RWPE1 (cell line): ENCODE data around the gene JMJD1C.

ENCODE experiments used
- CTCF ChIA-PET: fragments of 350-600 bp; sonication (Branson Sonifier 250); formaldehyde crosslinking; extraction: SDS; loops from one replicate; lab custom pipeline; 2021; lab: Yijun Ruan, JAX
- POLR2A ChIA-PET: fragments of 400-600 bp; formaldehyde crosslinking; extraction: SDS; loops from one replicate; lab custom pipeline; 2020; ENCODE audit warnings: antibody characterized with exemption; ENCODE audit not compliant: low non-redundant PET; lab: Yijun Ruan, JAX
- DNase-seq: peaks from one replicate; pipeline ENCODE4 v3.0.0; 2012; ENCODE audit warnings: low spot score
- H3K27ac ChIP-seq: fragments of 450-650 bp; 2 replicates; pipeline ENCODE4 v1.5.1; 2017
- CTCF ChIP-seq: fragments of 450-650 bp; conservative IDR thresholded peaks from 2 replicates; pipeline ENCODE4 v1.5.1; 2017; ENCODE audit warnings: low read depth, mild to moderate bottlenecking

Gene JMJD1C

GRCh38 chr10:63268149-63268797 is 197.5 kb downstream of the JMJD1C start:
- peak overlapping the region; percentile 89 for H3K27ac ChIP-seq
- no peak for DNase-seq
- CTCF ChIA-PET: interaction anchor here (0.6 to 1.2 kb wide), 6 partner anchors 28 to 602 kb away, joined by 3 to 6 read pairs (median 4); no protein-coding TSS in a partner anchor
- TF ChIP-seq CTCF: no peak
- POLR2A ChIA-PET: interaction anchor here (0.5 to 0.9 kb wide), 2 partner anchors 46 to 363 kb away, joined by 3 to 4 read pairs; no protein-coding TSS in a partner anchor

GRCh38 chr10:63267414-63268148 is 198.2 kb downstream of the JMJD1C start:
- CTCF ChIA-PET: interaction anchor here (0.5 to 1.2 kb wide), 5 partner anchors 34 to 453 kb away, joined by 3 to 6 read pairs (median 4); no protein-coding TSS in a partner anchor
- peak; percentile 38 for DNase-seq

GRCh38 chr10:63266391-63267316 is 199.1 kb downstream of the JMJD1C start:
- ChIA-PET POLR2A (no interaction called here), CTCF (interaction anchor here (0.6 to 1.2 kb wide), 4 partner anchors 74 to 454 kb away, joined by 3 to 6 read pairs (median 4); no protein-coding TSS in a partner anchor)
- no peak for DNase-seq
- no peak overlapping the region for H3K27ac ChIP-seq
- no peak for TF ChIP-seq CTCF

More at GRCh38 chr10:63267414-63268148, 198.2 kb downstream of the JMJD1C start:
- TF ChIP-seq CTCF: no peak
- POLR2A ChIA-PET: no interaction called here
- H3K27ac ChIP-seq: no peak overlapping the region

GRCh38 chr10:63265683-63266235 is 200.0 kb downstream of the JMJD1C start:
- H3K27ac ChIP-seq: no peak overlapping the region
- no peak for TF ChIP-seq CTCF
- CTCF ChIA-PET: no interaction called here
- DNase-seq: no peak
- POLR2A ChIA-PET: no interaction called here

- CTCF ChIA-PET: no interaction called here
- POLR2A ChIA-PET: interaction anchor here (0.5 kb wide), 1 partner anchor 44 kb away, joined by 3 read pairs; no protein-coding TSS in a partner anchor
- H3K27ac ChIP-seq: no peak overlapping the region
- no peak for TF ChIP-seq CTCF
- DNase-seq: peak; percentile 34
These were observed 200.6 kb downstream of the JMJD1C start for GRCh38 chr10:63265222-63265617.
